ENCODE measurements around the gene TANGO2. TPM values are rescaled to one million over a fixed set of nuclear protein-coding genes. Genes with fewer than 3 reads are reported as not detected.

TANGO2 gene
- total and polyA plus RNA-seq, 3 donors from 2014 or later: 13.5 to 21.5 (median 19.0) TPM

- H3K9me3 ChIP-seq: no peaks in the 10 kb centered on the region
- H3K4me3 ChIP-seq: no peak overlapping the region
- TF ChIP-seq CTCF (IDR thresholded peaks at IDR 0.05) (no peak), POLR2A (IDR thresholded peaks at IDR 0.05) (no peak)
- WGBS, 2 donors: 84 to 93% methylated on average over 7 to 10 of the region's 10 CpGs
- no peak overlapping the region for H3K27ac ChIP-seq
- intact Hi-C loops (cut with DNase I; ENCODE audit: low total_unique reads): no loop called here
- no peaks in the 10 kb centered on the region for H3K4me1 ChIP-seq
- no peak for DNase-seq
- H3K27me3 ChIP-seq: no peaks in the 10 kb centered on the region
- no peaks in the 10 kb centered on the region for H3K36me3 ChIP-seq (ENCODE audit: low read depth, missing control alignments)
Observed at GRCh38 chr22:20060700-20061480, 40.0 kb downstream of the TANGO2 start.

- no peak for TF ChIP-seq POLR2A (IDR thresholded peaks at IDR 0.05)
- TF ChIP-seq CTCF (IDR thresholded peaks at IDR 0.05): no peak
- no peak for DNase-seq
- Histone ChIP-seq H3K27ac (no peak overlapping the region), H3K9me3 (no peaks in the 10 kb centered on the region), H3K4me3 (no peak overlapping the region), H3K36me3 (ENCODE audit: low read depth, missing control alignments) (no peaks in the 10 kb centered on the region), H3K4me1 (no peaks in the 10 kb centered on the region), H3K27me3 (no peaks in the 10 kb centered on the region)
- intact Hi-C loops (cut with DNase I; ENCODE audit: low total_unique reads): no loop called here
- WGBS, 2 donors: 86 to 93% methylated on average over 3 to 11 of the region's 11 CpGs
Observed at GRCh38 chr22:20061481-20061861, 40.6 kb downstream of the TANGO2 start.

- WGBS, 2 donors: 88 to 93% methylated on average over 11 to 18 of the region's 18 CpGs
Observed at GRCh38 chr22:20062043-20062765, 41.3 kb downstream of the TANGO2 start.

GRCh38 chr22:20062766-20063083 lies 41.8 kb downstream of the TANGO2 start:
- Histone ChIP-seq H3K36me3 (ENCODE audit: low read depth, missing control alignments) (no peaks in the 10 kb centered on the region), H3K27ac (no peak overlapping the region), H3K9me3 (no peaks in the 10 kb centered on the region), H3K4me3 (no peak overlapping the region), H3K4me1 (no peaks in the 10 kb centered on the region), H3K27me3 (no peaks in the 10 kb centered on the region)
- intact Hi-C loops (cut with DNase I; ENCODE audit: low total_unique reads): no loop called here
- DNase-seq: no peak
- TF ChIP-seq CTCF (IDR thresholded peaks at IDR 0.05): no peak
- no peak for TF ChIP-seq POLR2A (IDR thresholded peaks at IDR 0.05)
- WGBS, 2 donors: 85 to 91% methylated on average over 11 of the region's 11 CpGs

More at GRCh38 chr22:20062043-20062765, 41.3 kb downstream of the TANGO2 start:
- H3K4me3 ChIP-seq: no peak overlapping the region
- no peaks in the 10 kb centered on the region for H3K36me3 ChIP-seq (ENCODE audit: low read depth, missing control alignments)
- no peak overlapping the region for H3K27ac ChIP-seq
- no peak for TF ChIP-seq CTCF (IDR thresholded peaks at IDR 0.05)
- TF ChIP-seq POLR2A (IDR thresholded peaks at IDR 0.05): no peak
- H3K27me3 ChIP-seq: no peaks in the 10 kb centered on the region
- H3K9me3 ChIP-seq: no peaks in the 10 kb centered on the region
- no peak for DNase-seq
- H3K4me1 ChIP-seq: no peaks in the 10 kb centered on the region
- intact Hi-C loops (cut with DNase I; ENCODE audit: low total_unique reads): no loop called here
